Measurements from ENCODE around the gene APAF1.

The APAF1 gene

DNA sequence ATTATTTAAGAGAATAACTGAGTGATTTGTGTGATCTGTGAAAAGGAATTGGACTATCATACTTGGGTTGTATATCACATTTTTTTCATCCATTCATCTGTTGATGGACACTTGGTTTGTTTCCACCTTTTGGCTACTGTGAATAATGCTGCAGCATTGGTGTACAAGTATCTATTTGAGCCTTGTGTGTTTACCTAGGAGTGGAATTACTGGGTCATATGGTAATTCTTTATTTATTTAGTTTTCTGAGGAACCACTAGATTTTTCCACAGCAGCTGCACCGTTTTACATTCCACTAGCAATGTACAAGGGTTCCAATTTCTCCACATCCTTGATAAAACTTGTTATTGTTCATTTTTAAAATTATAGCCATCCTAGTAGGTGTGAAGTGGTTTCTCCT lies 56.1 kb downstream of the APAF1 start:
- no peak overlapping the region for H2BK12ac ChIP-seq (ENCODE audit: low read length in 2 of 2)
- no peak overlapping the region for H3K18ac ChIP-seq (ENCODE audit: low read depth in 1 of 2, low read length in 2 of 2)
- H3K27me3 ChIP-seq (ENCODE audit: control insufficient read depth in 1 of 2, insufficient read depth in 1 of 2, low read length in 2 of 2): no peaks in the 10 kb centered on the region
- no peak overlapping the region for H3K27ac ChIP-seq (ENCODE audit: low read length, poor library complexity, severe bottlenecking)
- no peak overlapping the region for H3K23ac ChIP-seq (ENCODE audit: low read length in 2 of 2)
- peaks cover 13% of the 10 kb centered on the region for H3K79me1 ChIP-seq (replicated peaks; ENCODE audit: low read length, poor library complexity, severe bottlenecking)
- no peaks in the 10 kb centered on the region for H3K9me3 ChIP-seq (ENCODE audit: control insufficient read depth, low read length)
- H4K91ac ChIP-seq (ENCODE audit: low read length): no peak overlapping the region
- no peak overlapping the region for H3K4me2 ChIP-seq (ENCODE audit: low read length, poor library complexity, severe bottlenecking)
- H2AK5ac ChIP-seq (ENCODE audit: low read length, severe bottlenecking): no peak overlapping the region
- H4K8ac ChIP-seq (ENCODE audit: low read length): no peak overlapping the region
- H3K4me3 ChIP-seq (ENCODE audit: insufficient read depth in 1 of 2, low read depth in 1 of 2, low read length in 2 of 2): no peak overlapping the region
- no peak overlapping the region for H2AFZ ChIP-seq (ENCODE audit: low read depth, low read length)
- H3K14ac ChIP-seq (ENCODE audit: low read length in 2 of 2): no peak overlapping the region
- no peak overlapping the region for H2BK120ac ChIP-seq (ENCODE audit: low read depth, low read length)
- no CpG with 5 or more reads among the region's 1 CpG for WGBS
- DNase-seq: peak; percentile 58
- no peak overlapping the region for H3K9ac ChIP-seq (ENCODE audit: low read length)
- no peak overlapping the region for H2BK5ac ChIP-seq (ENCODE audit: low read depth, low read length, poor library complexity, severe bottlenecking)
- no peak overlapping the region for H2BK15ac ChIP-seq (ENCODE audit: low read depth, poor library complexity, severe bottlenecking)
- H3K36me3 ChIP-seq (ENCODE audit: control insufficient read depth in 1 of 2, insufficient read depth in 2 of 2, low read depth in 1 of 2, low read length in 2 of 2): peaks cover 7 to 46% of the 10 kb centered on the region in 2 experiments
- no peaks in the 10 kb centered on the region for H3K4me1 ChIP-seq (ENCODE audit: control insufficient read depth, insufficient read depth, low read depth, low read length)
- H3K4ac ChIP-seq (ENCODE audit: low read depth in 1 of 2, low read length in 2 of 2): no peak overlapping the region

DNA sequence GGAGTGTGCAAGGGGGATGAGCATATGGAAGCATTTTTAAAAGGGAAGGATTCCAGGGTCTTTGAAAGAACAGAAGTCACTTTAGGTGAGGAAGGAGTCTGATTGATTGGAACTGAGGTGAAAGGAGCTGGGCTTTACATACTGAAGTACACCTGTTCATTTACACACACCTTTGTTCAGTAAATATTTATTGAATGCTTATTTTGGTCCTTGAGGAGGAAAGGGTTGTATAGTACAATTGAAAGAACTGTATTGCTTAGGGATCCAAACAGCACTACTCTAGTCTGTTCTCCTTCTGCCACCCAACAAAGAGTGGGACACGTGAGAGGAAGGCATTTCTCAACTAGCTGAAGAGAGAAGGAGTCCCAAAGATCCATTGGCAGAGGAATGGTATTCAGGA lies 63.9 kb downstream of the APAF1 start:
- Histone ChIP-seq H2BK5ac (ENCODE audit: low read depth, low read length, poor library complexity, severe bottlenecking) (no peak overlapping the region), H3K4me2 (ENCODE audit: low read length, poor library complexity, severe bottlenecking) (no peak overlapping the region), H3K23ac (ENCODE audit: low read length in 2 of 2) (no peak overlapping the region), H4K91ac (ENCODE audit: low read length) (no peak overlapping the region), H3K14ac (ENCODE audit: low read length in 2 of 2) (no peak overlapping the region), H4K8ac (ENCODE audit: low read length) (no peak overlapping the region), H3K27ac (ENCODE audit: low read length, poor library complexity, severe bottlenecking) (no peak overlapping the region), H3K9me3 (ENCODE audit: control insufficient read depth, low read length) (no peaks in the 10 kb centered on the region), H3K79me1 (replicated peaks; ENCODE audit: low read length, poor library complexity, severe bottlenecking) (peaks cover 4% of the 10 kb centered on the region), H2AFZ (ENCODE audit: low read depth, low read length) (no peak overlapping the region), H3K4me3 (ENCODE audit: insufficient read depth in 1 of 2, low read depth in 1 of 2, low read length in 2 of 2) (no peak overlapping the region), H3K27me3 (ENCODE audit: control insufficient read depth in 1 of 2, insufficient read depth in 1 of 2, low read length in 2 of 2) (no peaks in the 10 kb centered on the region), H2BK120ac (ENCODE audit: low read depth, low read length) (no peak overlapping the region), H2BK15ac (ENCODE audit: low read depth, poor library complexity, severe bottlenecking) (no peak overlapping the region), H3K36me3 (ENCODE audit: control insufficient read depth in 1 of 2, insufficient read depth in 2 of 2, low read depth in 1 of 2, low read length in 2 of 2) (peaks cover 25 to 83% of the 10 kb centered on the region in 2 experiments), H2BK12ac (ENCODE audit: low read length in 2 of 2) (no peak overlapping the region), H3K4ac (ENCODE audit: low read depth in 1 of 2, low read length in 2 of 2) (no peak overlapping the region), H3K18ac (ENCODE audit: low read depth in 1 of 2, low read length in 2 of 2) (no peak overlapping the region), H2AK5ac (ENCODE audit: low read length, severe bottlenecking) (no peak overlapping the region), H3K4me1 (ENCODE audit: control insufficient read depth, insufficient read depth, low read depth, low read length) (no peaks in the 10 kb centered on the region), H3K9ac (ENCODE audit: low read length) (no peak overlapping the region)
- 96% methylated on average over 1 of the region's 1 CpG for WGBS
- DNase-seq: no peak

DNA sequence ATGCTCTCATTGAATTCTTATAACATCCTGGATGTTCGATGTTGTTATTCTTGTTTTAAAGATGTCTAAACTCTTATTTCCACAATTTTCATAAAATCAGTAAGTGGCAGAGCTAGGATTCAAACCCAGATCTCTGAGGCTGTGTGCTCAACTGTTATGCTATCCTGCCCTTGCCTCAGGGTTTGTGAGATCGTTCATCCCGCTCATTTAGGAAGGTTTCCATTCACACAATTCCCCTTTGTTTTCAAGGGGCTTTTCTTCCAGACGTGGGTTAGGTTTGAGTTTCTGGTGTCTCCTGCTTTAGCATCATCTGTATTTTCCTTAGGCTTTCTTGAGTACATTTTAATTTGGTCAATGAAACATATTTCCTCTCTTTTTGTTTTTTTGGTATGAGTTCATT lies 69.3 kb downstream of the APAF1 start:
- no peak for DNase-seq
- Histone ChIP-seq H2BK5ac (ENCODE audit: low read depth, low read length, poor library complexity, severe bottlenecking) (no peak overlapping the region), H2AK5ac (ENCODE audit: low read length, severe bottlenecking) (no peak overlapping the region), H3K4ac (ENCODE audit: low read depth in 1 of 2, low read length in 2 of 2) (no peak overlapping the region), H3K36me3 (ENCODE audit: control insufficient read depth in 1 of 2, insufficient read depth in 2 of 2, low read depth in 1 of 2, low read length in 2 of 2) (peaks cover 25 to 76% of the 10 kb centered on the region in 2 experiments), H3K4me2 (ENCODE audit: low read length, poor library complexity, severe bottlenecking) (no peak overlapping the region), H3K9ac (ENCODE audit: low read length) (no peak overlapping the region), H3K27ac (ENCODE audit: low read length, poor library complexity, severe bottlenecking) (no peak overlapping the region), H4K91ac (ENCODE audit: low read length) (no peak overlapping the region), H3K4me1 (ENCODE audit: control insufficient read depth, insufficient read depth, low read depth, low read length) (no peaks in the 10 kb centered on the region), H2BK12ac (ENCODE audit: low read length in 2 of 2) (no peak overlapping the region), H2BK15ac (ENCODE audit: low read depth, poor library complexity, severe bottlenecking) (no peak overlapping the region), H3K23ac (ENCODE audit: low read length in 2 of 2) (no peak overlapping the region), H3K18ac (ENCODE audit: low read depth in 1 of 2, low read length in 2 of 2) (no peak overlapping the region), H4K8ac (ENCODE audit: low read length) (no peak overlapping the region), H2AFZ (ENCODE audit: low read depth, low read length) (no peak overlapping the region), H2BK120ac (ENCODE audit: low read depth, low read length) (no peak overlapping the region), H3K9me3 (ENCODE audit: control insufficient read depth, low read length) (no peaks in the 10 kb centered on the region), H3K4me3 (ENCODE audit: insufficient read depth in 1 of 2, low read depth in 1 of 2, low read length in 2 of 2) (no peak overlapping the region), H3K14ac (ENCODE audit: low read length in 2 of 2) (no peak overlapping the region), H3K27me3 (ENCODE audit: control insufficient read depth in 1 of 2, insufficient read depth in 1 of 2, low read length in 2 of 2) (no peaks in the 10 kb centered on the region), H3K79me1 (replicated peaks; ENCODE audit: low read length, poor library complexity, severe bottlenecking) (peaks cover 12% of the 10 kb centered on the region)
- WGBS: 100% methylated on average over 2 of the region's 4 CpGs

DNA sequence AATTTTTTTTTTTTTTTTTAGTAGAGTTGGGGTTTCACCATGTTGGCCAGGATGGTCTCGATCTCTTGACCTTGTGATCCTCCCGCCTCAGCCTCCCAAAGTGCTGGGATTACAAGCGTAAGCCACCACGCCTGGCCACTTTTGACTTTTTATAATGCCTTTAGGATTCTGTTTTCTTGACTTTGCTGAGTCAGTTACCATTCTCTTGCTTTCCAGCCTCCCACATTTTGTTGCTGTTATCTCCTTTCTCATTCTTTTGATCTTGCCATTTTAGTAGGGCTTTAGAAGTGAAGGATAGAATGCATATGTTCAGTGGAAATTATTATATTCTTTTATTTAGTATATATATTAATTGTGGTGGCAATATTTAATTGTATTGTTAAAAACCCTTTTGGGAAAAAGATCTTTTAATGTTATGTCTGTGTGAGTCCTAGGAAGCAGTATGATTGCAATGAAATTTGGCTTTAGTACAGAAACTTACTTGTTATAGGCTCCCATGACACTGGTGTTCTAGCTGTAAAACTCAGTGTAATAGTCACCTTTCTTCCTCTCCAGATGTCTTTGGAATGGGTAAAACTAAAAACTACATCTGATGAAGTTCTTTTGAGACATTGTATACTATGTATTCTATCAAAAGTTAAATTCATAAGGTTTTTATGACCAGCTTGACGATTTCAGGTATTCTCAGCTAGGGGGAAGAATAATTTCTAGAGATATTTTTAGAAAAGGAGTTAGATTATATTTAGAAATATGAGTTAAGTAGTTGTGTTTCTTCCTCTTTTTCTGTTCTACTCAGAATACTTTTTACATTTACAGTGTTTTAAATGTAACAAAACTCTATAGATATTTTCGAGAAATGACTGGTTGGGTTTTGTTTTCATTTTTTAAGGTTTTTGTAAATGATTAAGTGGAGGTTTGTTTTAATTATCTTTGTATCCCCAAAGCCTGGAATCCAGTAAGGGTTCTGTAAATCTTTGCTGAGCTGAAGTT lies 74.7 kb downstream of the APAF1 start:
- Histone ChIP-seq H4K8ac (ENCODE audit: low read length) (no peak overlapping the region), H3K4me1 (ENCODE audit: control insufficient read depth, insufficient read depth, low read depth, low read length) (no peaks in the 10 kb centered on the region), H3K18ac (ENCODE audit: low read depth in 1 of 2, low read length in 2 of 2) (no peak overlapping the region), H2AK5ac (ENCODE audit: low read length, severe bottlenecking) (no peak overlapping the region), H2BK15ac (ENCODE audit: low read depth, poor library complexity, severe bottlenecking) (no peak overlapping the region), H3K14ac (ENCODE audit: low read length in 2 of 2) (no peak overlapping the region), H3K27me3 (ENCODE audit: control insufficient read depth in 1 of 2, insufficient read depth in 1 of 2, low read length in 2 of 2) (no peaks in the 10 kb centered on the region), H3K79me1 (replicated peaks; ENCODE audit: low read length, poor library complexity, severe bottlenecking) (peaks cover 8% of the 10 kb centered on the region), H2BK120ac (ENCODE audit: low read depth, low read length) (no peak overlapping the region), H2BK12ac (ENCODE audit: low read length in 2 of 2) (no peak overlapping the region), H3K4me3 (ENCODE audit: insufficient read depth in 1 of 2, low read depth in 1 of 2, low read length in 2 of 2) (no peak overlapping the region), H3K9ac (ENCODE audit: low read length) (no peak overlapping the region), H4K91ac (ENCODE audit: low read length) (no peak overlapping the region), H3K4me2 (ENCODE audit: low read length, poor library complexity, severe bottlenecking) (no peak overlapping the region), H2BK5ac (ENCODE audit: low read depth, low read length, poor library complexity, severe bottlenecking) (no peak overlapping the region), H3K4ac (ENCODE audit: low read depth in 1 of 2, low read length in 2 of 2) (no peak overlapping the region), H3K9me3 (ENCODE audit: control insufficient read depth, low read length) (no peaks in the 10 kb centered on the region), H3K36me3 (ENCODE audit: control insufficient read depth in 1 of 2, insufficient read depth in 2 of 2, low read depth in 1 of 2, low read length in 2 of 2) (peaks cover 10 to 55% of the 10 kb centered on the region in 2 experiments), H3K23ac (ENCODE audit: low read length in 2 of 2) (no peak overlapping the region), H3K27ac (ENCODE audit: low read length, poor library complexity, severe bottlenecking) (no peak overlapping the region), H2AFZ (ENCODE audit: low read depth, low read length) (no peak overlapping the region)
- DNase-seq: no peak
- 98% methylated on average over 6 of the region's 6 CpGs for WGBS

Measured in mesenchymal stem cell (in vitro differentiated cells and primary cell).